ENCODE measurements around the gene POR. TPM values are rescaled to one million over a fixed set of nuclear protein-coding genes. Genes with fewer than 3 reads are reported as not detected.

The POR gene
- total and polyA plus RNA-seq, 2 of the 8 experiments (the other 6 are each of a cell fraction or from before 2014, with no cell fraction given), result 98.7 to 144 TPM

- no peak overlapping the region for H4K5ac ChIP-seq (ENCODE audit: insufficient read length, low read depth, low read length)
- H3K23ac ChIP-seq (ENCODE audit: insufficient read length), result no peak overlapping the region
- H2AFZ ChIP-seq (ENCODE audit: low read length), result 0 out of 2 replicates have a peak overlapping the region, but pooled peaks have one; percentile 56
- H2BK20ac ChIP-seq (ENCODE audit: low read length), result no peak overlapping the region
- no peak overlapping the region; the same call in 1 of the 2 replicates for H2BK15ac ChIP-seq (ENCODE audit: low read length)
- no peak overlapping the region for H3K9ac ChIP-seq (replicated peaks in 1 of 4; ENCODE audit: extremely low read depth in 1 of 4, low read depth in 3 of 4, low read length in 3 of 4)
- H3K27me3 ChIP-seq (replicated peaks in 1 of 4; ENCODE audit: control insufficient read depth in 3 of 4, extremely low read depth in 1 of 4, insufficient read depth in 3 of 4, low read length in 3 of 4), result no peaks in the 10 kb centered on the region
- H3K14ac ChIP-seq (ENCODE audit: insufficient read length), result no peak overlapping the region
- no peak overlapping the region for H3K56ac ChIP-seq (replicated peaks; ENCODE audit: insufficient read length, low read depth, low read length)
- FAIRE-seq (no peak), DNase-seq (ENCODE audit: low read depth in 1 of 2, low spot score in 2 of 2) (no peak)
- peaks cover 0 to 3% (median 2%) of the 10 kb centered on the region in 4 experiments; a peak in 3 of 7 replicates for H3K4me1 ChIP-seq (replicated peaks in 1 of 4; ENCODE audit: control insufficient read depth in 3 of 4, insufficient read depth in 4 of 4, low read length in 3 of 4)
- no peak overlapping the region for H4K8ac ChIP-seq (ENCODE audit: extremely low read depth, insufficient read depth, low read length)
- no peaks in the 10 kb centered on the region for H3K9me3 ChIP-seq (ENCODE audit: insufficient read depth in 2 of 2, low read depth in 1 of 2, low read length in 1 of 2)
- H2BK5ac ChIP-seq (ENCODE audit: low read depth, low read length), result no peak overlapping the region
- H3K79me2 ChIP-seq (ENCODE audit: control insufficient read depth in 1 of 2, insufficient read depth in 2 of 2, low read length in 2 of 2), result no peaks in the 10 kb centered on the region
- ChIA-PET CTCF (ENCODE audit: partially characterized antibody) (interaction anchor here (0.6 to 4.3 kb wide), 28 partner anchors 9 to 396 kb away, joined by 3 to 57 read pairs (median 5); partner anchors contain the start of gene RHBDD2), POLR2A (ENCODE audit: partially characterized antibody) (interaction anchor here (0.8 to 1.5 kb wide), 2 partner anchors 13 to 101 kb away, joined by 4 to 6 read pairs; partner anchors contain the start of gene RHBDD2)
- no peaks in the 10 kb centered on the region for H3K36me3 ChIP-seq (ENCODE audit: control insufficient read depth in 2 of 4, insufficient read depth in 4 of 4, low read length in 3 of 4)
- H3K79me1 ChIP-seq (ENCODE audit: low read depth, low read length), result no peaks in the 10 kb centered on the region
- H3K27ac ChIP-seq (ENCODE audit: low read depth, low read length), result no peak overlapping the region
- H4K91ac ChIP-seq (replicated peaks; ENCODE audit: insufficient read length, low read length), result peak overlapping the region; percentile 15
- H3K23me2 ChIP-seq (ENCODE audit: low read depth, low read length), result no peaks in the 10 kb centered on the region
- no peak overlapping the region for H3K4ac ChIP-seq (replicated peaks; ENCODE audit: insufficient read length, low read depth, low read length)
- H3K18ac ChIP-seq (ENCODE audit: extremely low read depth, low read length), result no peak overlapping the region
- H4K20me1 ChIP-seq (replicated peaks in 1 of 2; ENCODE audit: control insufficient read depth in 1 of 2, insufficient read depth in 2 of 2, low read length in 2 of 2), result no peaks in the 10 kb centered on the region
- no peak overlapping the region for H3K4me3 ChIP-seq (ENCODE audit: extremely low read depth in 1 of 4, insufficient read depth in 2 of 4, low read depth in 3 of 4, low read length in 4 of 4)
- no peak overlapping the region for H2AK5ac ChIP-seq (ENCODE audit: low read depth, low read length)
- H2BK120ac ChIP-seq (replicated peaks; ENCODE audit: low read depth, low read length), result no peak overlapping the region
- H2BK12ac ChIP-seq (ENCODE audit: low read depth, low read length), result no peak overlapping the region
- WGBS, 2 experiments (ENCODE audit: extremely low coverage in 1 of 2, insufficient coverage in 1 of 2, insufficient read length in 1 of 2, insufficient replicate concordance in 2 of 2, low coverage in 1 of 2, low lambda C conversion rate in 2 of 2, missing lambda C conversion rate in 1 of 2), result 92% methylated on average over 5 of the region's 5 CpGs; no CpG with 5 or more reads in 1 of the 2 experiments
- H3K4me2 ChIP-seq (ENCODE audit: insufficient read depth in 1 of 2, low read depth in 2 of 2, low read length in 2 of 2), result no peak overlapping the region
- TF ChIP-seq GABPA (IDR thresholded peaks at IDR 0.05; ENCODE audit: borderline replicate concordance, insufficient read depth, low read length) (no peak), POLR2AphosphoS5 (IDR thresholded peaks at IDR 0.05; ENCODE audit: low read depth, low read length) (no peak), JUND (IDR thresholded peaks at IDR 0.05; ENCODE audit: low read length) (no peak)
Measured at GRCh38 chr7:75866114-75866488, 48.9 kb upstream of the POR start.
